H1 (cell line): ENCODE measurements around the gene TFB2M. TPM values are rescaled to one million over a fixed set of nuclear protein-coding genes. Genes with fewer than 3 reads are reported as not detected.

ENCODE experiments used
- CTCF ChIA-PET: fragments of 300-600 bp; sonication (Branson Sonifier 250); formaldehyde crosslinking; loops from one replicate; lab custom pipeline; 2021; ENCODE audit not compliant: partially characterized antibody; lab: Charles Lee
- POLR2A ChIA-PET: fragments of 300-600 bp; sonication (Branson Sonifier 250); formaldehyde crosslinking; loops from one replicate; lab custom pipeline; 2021; ENCODE audit warnings: inconsistent platforms; ENCODE audit not compliant: partially characterized antibody; lab: Charles Lee
- DNase-seq, 2 experiments: peaks; one replicate each; pipeline versions ENCODE4 v3.0.0 to v3.0.0-alpha.2; 2010 to 2022; ENCODE audit warnings: low spot score in 2 of 2, low read depth in 1 of 2, mixed read lengths in 1 of 2
- FAIRE-seq: peaks from 2 replicates; lab custom pipeline; 2011; peaks lifted over from hg19 to GRCh38; lab: Jason Lieb, UNC
- H2AFZ ChIP-seq: 2 replicates; pipeline ENCODE4 v1.8.1; 2012; ENCODE audit warnings: low read length, inconsistent platforms
- H2AK5ac ChIP-seq: 2 replicates; pipeline ENCODE4 v1.6.1; 2013; ENCODE audit warnings: low read depth, low read length
- H2BK120ac ChIP-seq: replicated peaks from 2 replicates; pipeline ENCODE3; 2013; ENCODE audit warnings: low read depth, low read length, inconsistent platforms
- H2BK12ac ChIP-seq: 2 replicates; pipeline ENCODE4 v1.6.1; 2013; ENCODE audit warnings: low read depth, low read length
- H2BK15ac ChIP-seq: 2 replicates; pipeline ENCODE4 v1.6.1; 2013; ENCODE audit warnings: low read length
- H2BK20ac ChIP-seq: 2 replicates; pipeline ENCODE4 v1.6.1; 2013; ENCODE audit warnings: low read length
- H2BK5ac ChIP-seq: 2 replicates; pipeline ENCODE4 v1.6.1; 2013; ENCODE audit warnings: low read depth, low read length
- H3K14ac ChIP-seq: 2 replicates; pipeline ENCODE4 v1.6.1; 2013; ENCODE audit warnings: inconsistent platforms; ENCODE audit not compliant: insufficient read length
- H3K18ac ChIP-seq: 2 replicates; pipeline ENCODE4 v1.6.1; 2013; ENCODE audit warnings: low read length; ENCODE audit errors: extremely low read depth
- H3K23ac ChIP-seq: 2 replicates; pipeline ENCODE4 v1.6.1; 2013; ENCODE audit warnings: inconsistent platforms; ENCODE audit not compliant: insufficient read length
- H3K23me2 ChIP-seq: 2 replicates; pipeline ENCODE4 v1.6.1; 2013; ENCODE audit warnings: low read depth, low read length
- H3K27ac ChIP-seq: 2 replicates; pipeline ENCODE4 v1.6.1; 2011; ENCODE audit warnings: low read depth, low read length, inconsistent platforms
- H3K27me3 ChIP-seq, 4 experiments: replicated peaks in 1 of 4; 1 replicate in 1 of 4; 2 replicates in 3 of 4; pipeline versions ENCODE4 v1.6.1 to v1.8.1; 2011 to 2013; ENCODE audit warnings: low read length in 3 of 4, mild to moderate bottlenecking in 3 of 4, inconsistent platforms in 2 of 4, mixed read lengths in 2 of 4, moderate library complexity in 1 of 4; ENCODE audit not compliant: control insufficient read depth in 3 of 4, insufficient read depth in 3 of 4; ENCODE audit errors: extremely low read depth in 1 of 4
- H3K36me3 ChIP-seq, 4 experiments: 2 replicates each; pipeline versions ENCODE4 v1.6.1 to v1.8.1; 2011 to 2013; ENCODE audit warnings: mild to moderate bottlenecking in 4 of 4, low read length in 3 of 4, moderate library complexity in 2 of 4, control low read depth in 1 of 4, inconsistent platforms in 1 of 4; ENCODE audit not compliant: insufficient read depth in 4 of 4, control insufficient read depth in 2 of 4
- H3K4ac ChIP-seq: replicated peaks from 2 replicates; pipeline ENCODE3; 2013; ENCODE audit warnings: low read length, low read depth, mixed read lengths, inconsistent platforms; ENCODE audit not compliant: insufficient read length
- H3K4me1 ChIP-seq, 4 experiments: replicated peaks in 1 of 4; 1 replicate in 1 of 4; 2 replicates in 3 of 4; pipeline versions ENCODE4 v1.6.1 to v1.8.1; 2011 to 2013; ENCODE audit warnings: low read length in 3 of 4, inconsistent platforms in 2 of 4, mixed read lengths in 1 of 4; ENCODE audit not compliant: insufficient read depth in 4 of 4, control insufficient read depth in 3 of 4
- H3K4me2 ChIP-seq, 2 experiments: 2 replicates each; pipeline versions ENCODE4 v1.6.1 to v1.8.1; 2011 to 2013; ENCODE audit warnings: low read depth in 2 of 2, low read length in 2 of 2, control low read depth in 1 of 2, inconsistent platforms in 1 of 2, mild to moderate bottlenecking in 1 of 2; ENCODE audit not compliant: insufficient read depth in 1 of 2
- H3K4me3 ChIP-seq, 4 experiments: fragments of 200-600, 300-600 bp in 1 of 4; sonication (generic), shearing (Covaris generic), sonication (Bioruptor Twin) in 1 of 4; 2 replicates each; pipeline versions ENCODE4 v1.5.1 to v1.8.1; 2011 to 2016; ENCODE audit warnings: low read length in 4 of 4, low read depth in 3 of 4, control low read depth in 2 of 4, inconsistent platforms in 2 of 4, mild to moderate bottlenecking in 2 of 4, mixed read lengths in 1 of 4, moderate library complexity in 1 of 4; ENCODE audit not compliant: insufficient read depth in 2 of 4; ENCODE audit errors: extremely low read depth in 1 of 4
- H3K56ac ChIP-seq: replicated peaks from 2 replicates; pipeline ENCODE3; 2013; ENCODE audit warnings: low read depth, mild to moderate bottlenecking, mixed read lengths, low read length, inconsistent platforms; ENCODE audit not compliant: insufficient read length
- H3K79me1 ChIP-seq: 2 replicates; pipeline ENCODE4 v1.6.1; 2013; ENCODE audit warnings: low read depth, low read length, control low read depth
- H3K79me2 ChIP-seq, 2 experiments: 2 replicates each; pipeline versions ENCODE4 v1.6.1 to v1.8.1; 2012 to 2013; ENCODE audit warnings: low read length in 2 of 2, mild to moderate bottlenecking in 2 of 2, inconsistent platforms in 1 of 2; ENCODE audit not compliant: insufficient read depth in 2 of 2, control insufficient read depth in 1 of 2
- H3K9ac ChIP-seq, 4 experiments: replicated peaks in 1 of 4; 1 replicate in 1 of 4; 2 replicates in 3 of 4; pipeline versions ENCODE4 v1.6.1 to v1.8.1; 2011 to 2013; ENCODE audit warnings: low read depth in 3 of 4, low read length in 3 of 4, control low read depth in 2 of 4, mild to moderate bottlenecking in 2 of 4, moderate library complexity in 2 of 4, inconsistent platforms in 1 of 4; ENCODE audit errors: extremely low read depth in 1 of 4
- H3K9me3 ChIP-seq, 2 experiments: 2 replicates each; pipeline versions ENCODE4 v1.6.1 to v1.8.1; 2012 to 2013; ENCODE audit warnings: mild to moderate bottlenecking in 2 of 2, moderate library complexity in 2 of 2, control low read depth in 1 of 2, inconsistent platforms in 1 of 2, low read depth in 1 of 2, low read length in 1 of 2, mixed read lengths in 1 of 2; ENCODE audit not compliant: insufficient read depth in 2 of 2
- H4K20me1 ChIP-seq, 2 experiments: replicated peaks in 1 of 2; 2 replicates each; pipeline versions ENCODE3 to v1.8.1; 2011 to 2013; ENCODE audit warnings: inconsistent platforms in 2 of 2, low read length in 2 of 2, mild to moderate bottlenecking in 1 of 2; ENCODE audit not compliant: insufficient read depth in 2 of 2, control insufficient read depth in 1 of 2
- H4K5ac ChIP-seq: 2 replicates; pipeline ENCODE4 v1.6.1; 2013; ENCODE audit warnings: low read length, low read depth, mixed read lengths, inconsistent platforms; ENCODE audit not compliant: insufficient read length
- H4K8ac ChIP-seq: 2 replicates; pipeline ENCODE4 v1.8.0; 2013; ENCODE audit warnings: mild to moderate bottlenecking, moderate library complexity, low read length, inconsistent platforms; ENCODE audit not compliant: insufficient read depth; ENCODE audit errors: extremely low read depth
- H4K91ac ChIP-seq: replicated peaks from 2 replicates; pipeline ENCODE3; 2013; ENCODE audit warnings: low read length, mixed read lengths, inconsistent platforms; ENCODE audit not compliant: insufficient read length
- CREB1 ChIP-seq: IDR thresholded peaks from 2 replicates; pipeline ENCODE4 v1.6.1; 2012; ENCODE audit warnings: inconsistent platforms
- EZH2 ChIP-seq: fragments of 200-600 bp; sonication (generic); IDR thresholded peaks from 2 replicates; pipeline ENCODE4 v1.7.1; 2012; ENCODE audit warnings: low read depth, mild to moderate bottlenecking, moderate library complexity, low read length, inconsistent platforms; ENCODE audit not compliant: severe bottlenecking
- MAX ChIP-seq: IDR thresholded peaks from 2 replicates; pipeline ENCODE4 v1.6.1; 2012; ENCODE audit warnings: inconsistent platforms
- NANOG ChIP-seq: IDR thresholded peaks from 2 replicates; pipeline ENCODE4 v1.6.1; 2011; ENCODE audit warnings: low read length, low read depth, mild to moderate bottlenecking, inconsistent platforms; ENCODE audit not compliant: insufficient read depth, poor library complexity, severe bottlenecking
- NRF1 ChIP-seq: IDR thresholded peaks from 2 replicates; pipeline ENCODE4 v1.6.1; 2011; ENCODE audit warnings: mild to moderate bottlenecking, low read depth, low read length, improper control_type of control experiment
- PHF8 ChIP-seq: fragments of 200-600 bp; sonication (generic); conservative IDR thresholded peaks from 2 replicates; pipeline ENCODE4 v1.7.1; 2012; ENCODE audit warnings: low read depth, mild to moderate bottlenecking, inconsistent platforms, low read length, moderate library complexity
- SAP30 ChIP-seq: fragments of 300-600 bp; sonication (generic); IDR thresholded peaks from 2 replicates; pipeline ENCODE4 v1.7.1; 2012; ENCODE audit warnings: low read length, moderate library complexity, mild to moderate bottlenecking, inconsistent platforms; ENCODE audit not compliant: insufficient read depth, insufficient replicate concordance
- TCF12 ChIP-seq: IDR thresholded peaks from 2 replicates; pipeline ENCODE4 v1.6.1; 2011; ENCODE audit warnings: low read depth, mild to moderate bottlenecking, low read length
- WGBS, 2 experiments: shearing (Covaris generic) in 1 of 2; methylation state at CpG; one replicate each; pipeline versions ENCODE4 v1.1.6 to v1.1.7; 2013 to 2015; ENCODE audit warnings: low lambda C conversion rate in 2 of 2, mixed read lengths in 2 of 2, inconsistent platforms in 1 of 2, low coverage in 1 of 2, missing lambda C conversion rate in 1 of 2; ENCODE audit not compliant: insufficient replicate concordance in 2 of 2, insufficient coverage in 1 of 2, insufficient read length in 1 of 2; ENCODE audit errors: extremely low coverage in 1 of 2, missing lambda C conversion rate in 1 of 2; 5-methylcytosine and 5-hydroxymethylcytosine counted together
- polyA plus RNA-seq, 7 experiments: library from polyadenylated mRNA; depleted of rRNA in 3 of 7; stranded (reverse) in 5 of 7; unstranded in 2 of 7; fragments of >200 nt in 5 of 7; fragments of 200-250 nt in 2 of 7; gene quantifications; 1 replicate in 5 of 7; 2 replicates in 1 of 7; 4 replicates in 1 of 7; pipeline versions ENCODE4 v1.2.1 to v1.2.3, GENCODE V29; 2011 to 2013; ENCODE audit warnings: missing spikeins in 2 of 7, mixed read lengths in 2 of 7
- total RNA-seq: library from RNA; stranded (reverse); fragmentation: NEBNext Ultra II Directional; extraction: Animal tissue kit (Norgen Biotek cat#: 25700); gene quantifications from 2 replicates; pipeline ENCODE4 v1.2.1, GENCODE V29; 2021

TFB2M gene
- total and polyA plus RNA-seq, 2 of the 8 experiments (the other 6 are each of a cell fraction or from before 2014, with no cell fraction given) = 10.4 to 22.0 TPM

GRCh38 chr1:246513619-246514343 lies 52.3 kb downstream of the TFB2M start:
- Histone ChIP-seq H3K27me3 (no peaks in the 10 kb centered on the region), H3K4me2 (no peak overlapping the region), H2BK12ac (no peak overlapping the region), H2BK120ac (no peak overlapping the region), H3K4me3 (no peak overlapping the region), H3K18ac (no peak overlapping the region), H4K91ac (no peak overlapping the region), H3K36me3 (no peaks in the 10 kb centered on the region), H2BK20ac (no peak overlapping the region), H3K79me1 (no peaks in the 10 kb centered on the region), H3K14ac (no peak overlapping the region), H3K4ac (no peak overlapping the region), H3K27ac (no peak overlapping the region), H3K79me2 (no peaks in the 10 kb centered on the region), H2BK15ac (no peak overlapping the region), H2BK5ac (no peak overlapping the region), H2AFZ (no peak overlapping the region), H4K20me1 (no peaks in the 10 kb centered on the region), H3K23ac (no peak overlapping the region), H3K4me1 (no peaks in the 10 kb centered on the region), H3K9ac (no peak overlapping the region), H3K23me2 (no peaks in the 10 kb centered on the region), H2AK5ac (no peak overlapping the region), H4K5ac (no peak overlapping the region), H3K56ac (no peak overlapping the region), H3K9me3 (no peaks in the 10 kb centered on the region), H4K8ac (no peak overlapping the region)
- no peak for FAIRE-seq
- no peak for DNase-seq
- ChIA-PET CTCF (interaction anchor here (0.7 to 0.9 kb wide), 2 partner anchors 18 to 19 kb away, joined by 3 to 4 read pairs; no protein-coding TSS in a partner anchor), POLR2A (no interaction called here)
- TF ChIP-seq PHF8 (no peak), TCF12 (no peak), MAX (no peak), EZH2 (no peak), NANOG (no peak), CREB1 (no peak), NRF1 (no peak), SAP30 (no peak)
- 81% methylated on average over 7 of the region's 7 CpGs; no CpG with 5 or more reads in 1 of the 2 experiments for WGBS, 2 experiments
